ENCODE results near the gene EXOC3L2. TPM values are rescaled to one million over a fixed set of nuclear protein-coding genes. Genes with fewer than 3 reads are reported as not detected.

EXOC3L2 gene
- total and polyA plus RNA-seq, 2 donors from 2014 or later = 15.4 to 19.0 TPM

DNA sequence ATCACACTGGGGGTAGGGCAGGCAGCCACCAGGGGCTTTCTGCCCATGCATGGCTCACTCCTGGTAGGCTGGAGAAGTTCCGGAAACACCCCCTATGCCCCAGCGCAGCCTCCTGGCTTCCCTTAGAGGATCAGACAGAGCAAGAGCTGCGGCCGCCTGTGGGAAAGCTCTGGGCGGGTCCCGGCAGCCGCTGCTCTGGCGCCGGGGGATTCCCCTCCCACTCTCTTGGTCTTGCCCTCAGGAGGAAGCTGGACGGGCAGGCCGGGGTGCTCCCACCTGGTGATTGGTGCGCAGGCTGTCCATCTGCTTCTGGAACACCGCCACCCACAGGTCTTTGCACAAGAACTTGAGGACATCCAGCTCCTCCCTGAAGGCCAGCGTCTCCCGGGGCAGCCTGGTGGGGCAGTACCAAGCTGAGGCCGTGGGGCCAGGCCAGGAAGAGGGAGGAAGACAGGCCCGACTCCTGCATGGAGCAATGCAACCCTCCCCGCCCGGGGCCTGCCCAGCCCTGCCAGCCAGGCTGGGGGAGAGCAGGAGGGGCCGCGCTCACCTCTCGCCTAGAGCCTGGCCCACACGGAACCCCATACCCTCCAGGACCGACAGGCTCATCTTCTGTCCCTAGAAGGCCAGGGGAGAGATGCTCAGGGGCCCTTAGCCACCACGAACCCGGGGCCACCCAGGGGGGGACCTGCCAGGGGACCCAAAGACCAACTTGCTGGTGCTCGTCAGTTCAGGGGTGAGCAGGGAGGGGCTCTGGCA, 80.5 kb downstream of the EXOC3L2 start:
- TF ChIP-seq, protein P1, sequence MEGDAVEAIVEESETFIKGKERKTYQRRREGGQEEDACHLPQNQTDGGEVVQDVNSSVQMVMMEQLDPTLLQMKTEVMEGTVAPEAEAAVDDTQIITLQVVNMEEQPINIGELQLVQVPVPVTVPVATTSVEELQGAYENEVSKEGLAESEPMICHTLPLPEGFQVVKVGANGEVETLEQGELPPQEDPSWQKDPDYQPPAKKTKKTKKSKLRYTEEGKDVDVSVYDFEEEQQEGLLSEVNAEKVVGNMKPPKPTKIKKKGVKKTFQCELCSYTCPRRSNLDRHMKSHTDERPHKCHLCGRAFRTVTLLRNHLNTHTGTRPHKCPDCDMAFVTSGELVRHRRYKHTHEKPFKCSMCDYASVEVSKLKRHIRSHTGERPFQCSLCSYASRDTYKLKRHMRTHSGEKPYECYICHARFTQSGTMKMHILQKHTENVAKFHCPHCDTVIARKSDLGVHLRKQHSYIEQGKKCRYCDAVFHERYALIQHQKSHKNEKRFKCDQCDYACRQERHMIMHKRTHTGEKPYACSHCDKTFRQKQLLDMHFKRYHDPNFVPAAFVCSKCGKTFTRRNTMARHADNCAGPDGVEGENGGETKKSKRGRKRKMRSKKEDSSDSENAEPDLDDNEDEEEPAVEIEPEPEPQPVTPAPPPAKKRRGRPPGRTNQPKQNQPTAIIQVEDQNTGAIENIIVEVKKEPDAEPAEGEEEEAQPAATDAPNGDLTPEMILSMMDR (IDR thresholded peaks at IDR 0.05; ENCODE audit: borderline replicate concordance, extremely low read depth, insufficient read depth) = no peak
- FAIRE-seq (no peak), DNase-seq (peak; percentile 55 to 82 (median 71))
- no peak overlapping the region for H3K4me3 ChIP-seq (ENCODE audit: low read length in 3 of 3)
- intact Hi-C loops (cut with DNase I) = no loop called here
- H3K27me3 ChIP-seq (ENCODE audit: control insufficient read depth, insufficient read depth, low read length) = no peaks in the 10 kb centered on the region
- no peak overlapping the region for H3K27ac ChIP-seq (ENCODE audit: low read depth in 2 of 2, low read length in 2 of 2)
- peaks cover 0 to 2% (median 0%) of the 10 kb centered on the region in 3 donors for H3K4me1 ChIP-seq (ENCODE audit: control insufficient read depth in 2 of 3, insufficient read depth in 2 of 3, low read depth in 1 of 3, low read length in 3 of 3)
- H3K9ac ChIP-seq (ENCODE audit: low read length in 3 of 3) = no peak overlapping the region
- no peaks in the 10 kb centered on the region for H3K9me3 ChIP-seq (ENCODE audit: control insufficient read depth in 2 of 3, insufficient read depth in 1 of 3, low read length in 3 of 3)
- no peaks in the 10 kb centered on the region for H3K36me3 ChIP-seq (ENCODE audit: control insufficient read depth in 2 of 3, insufficient read depth in 3 of 3, low read length in 3 of 3)

DNA sequence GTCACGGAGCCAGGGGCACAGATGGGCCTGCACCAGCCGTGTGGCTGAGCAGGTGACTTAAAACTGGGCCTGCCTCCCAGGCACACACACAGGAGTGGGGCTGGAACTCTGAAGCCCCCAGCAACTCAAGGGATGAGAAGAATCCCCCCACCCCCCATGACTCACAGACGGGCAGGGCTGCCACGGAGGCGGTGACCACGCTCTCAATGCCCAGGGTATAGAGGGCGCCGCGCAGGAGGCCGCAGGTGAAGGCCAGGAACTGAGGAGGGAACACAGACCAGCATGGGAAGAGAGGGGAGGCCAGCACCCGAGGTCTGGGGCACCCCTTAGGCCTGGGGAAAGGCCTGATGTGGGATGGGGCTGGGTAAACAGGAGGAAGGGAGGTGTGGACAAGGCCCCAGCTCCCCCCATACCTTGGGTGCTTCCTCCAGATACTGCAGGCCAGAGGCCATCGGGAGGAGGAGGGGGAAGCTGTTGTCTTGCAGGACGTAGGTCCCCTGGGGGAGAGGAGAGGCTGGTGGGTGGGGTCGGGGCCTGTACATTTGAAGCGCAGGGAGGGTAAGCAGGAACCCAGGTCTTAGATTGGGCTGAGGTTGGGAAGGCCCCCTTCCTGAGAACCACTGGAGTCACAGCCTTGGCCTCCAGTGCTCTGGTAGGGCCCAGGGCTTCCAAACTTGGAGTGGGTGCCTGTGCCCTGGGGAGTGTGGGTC, 81.3 kb downstream of the EXOC3L2 start:
- Histone ChIP-seq H3K4me1 (ENCODE audit: control insufficient read depth in 2 of 3, insufficient read depth in 2 of 3, low read depth in 1 of 3, low read length in 3 of 3) (peaks cover 0 to 2% (median 0%) of the 10 kb centered on the region in 3 donors), H3K4me3 (ENCODE audit: low read length in 3 of 3) (no peak overlapping the region), H3K27ac (ENCODE audit: low read depth in 2 of 2, low read length in 2 of 2) (no peak overlapping the region), H3K9me3 (ENCODE audit: control insufficient read depth in 2 of 3, insufficient read depth in 1 of 3, low read length in 3 of 3) (no peaks in the 10 kb centered on the region), H3K9ac (ENCODE audit: low read length in 3 of 3) (no peak overlapping the region), H3K36me3 (ENCODE audit: control insufficient read depth in 2 of 3, insufficient read depth in 3 of 3, low read length in 3 of 3) (no peaks in the 10 kb centered on the region), H3K27me3 (ENCODE audit: control insufficient read depth, insufficient read depth, low read length) (no peaks in the 10 kb centered on the region)
- intact Hi-C loops (cut with DNase I) = no loop called here
- TF ChIP-seq, protein P1 (IDR thresholded peaks at IDR 0.05; ENCODE audit: borderline replicate concordance, extremely low read depth, insufficient read depth) = no peak
- FAIRE-seq = no peak
- DNase-seq = peak in 2 of 5 donors; percentile 50 to 57

DNA sequence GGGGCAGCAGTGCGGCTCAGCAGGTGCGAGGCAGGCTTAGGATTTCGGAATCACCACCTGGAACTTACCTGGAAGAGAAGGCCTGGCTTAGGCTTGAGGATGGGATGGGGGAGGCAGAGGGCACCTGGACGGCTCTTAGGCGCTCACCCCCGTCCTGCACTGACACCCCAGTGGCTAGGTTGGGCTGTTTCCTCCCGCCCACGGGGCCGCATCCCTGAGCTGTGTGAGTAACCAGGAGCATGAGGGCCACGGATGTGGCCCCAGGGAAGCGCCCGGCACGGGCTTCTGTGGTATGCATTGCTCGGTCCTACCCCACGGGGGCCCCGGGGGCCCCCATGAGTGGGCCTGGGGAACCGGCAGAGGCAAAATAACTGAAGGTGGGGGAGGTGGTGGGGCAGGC, 82.1 kb downstream of the EXOC3L2 start:
- peak in 1 of 5 donors; percentile 53 for DNase-seq
- H3K27me3 ChIP-seq (ENCODE audit: control insufficient read depth, insufficient read depth, low read length) = no peaks in the 10 kb centered on the region
- H3K36me3 ChIP-seq (ENCODE audit: control insufficient read depth in 2 of 3, insufficient read depth in 3 of 3, low read length in 3 of 3) = no peaks in the 10 kb centered on the region
- no peak overlapping the region for H3K4me3 ChIP-seq (ENCODE audit: low read length in 3 of 3)
- peaks cover 0 to 2% (median 0%) of the 10 kb centered on the region in 3 donors for H3K4me1 ChIP-seq (ENCODE audit: control insufficient read depth in 2 of 3, insufficient read depth in 2 of 3, low read depth in 1 of 3, low read length in 3 of 3)
- no peaks in the 10 kb centered on the region for H3K9me3 ChIP-seq (ENCODE audit: control insufficient read depth in 2 of 3, insufficient read depth in 1 of 3, low read length in 3 of 3)
- TF ChIP-seq, protein P1 (IDR thresholded peaks at IDR 0.05; ENCODE audit: borderline replicate concordance, extremely low read depth, insufficient read depth) = no peak
- H3K9ac ChIP-seq (ENCODE audit: low read length in 3 of 3) = no peak overlapping the region
- no peak overlapping the region for H3K27ac ChIP-seq (ENCODE audit: low read depth in 2 of 2, low read length in 2 of 2)
- FAIRE-seq = no peak
- intact Hi-C loops (cut with DNase I) = no loop called here
